ENCODE results near the gene ARHGEF37.
"Not testable (repeated sequence)": the region's sequence is repeated elsewhere in the genome, so short reads cannot be mapped to it uniquely, and the experiment has no call there.

ARHGEF37 gene

GRCh38 chr5:149583394-149583793 lies 2.1 kb downstream of the ARHGEF37 start:
- TF ChIP-seq, protein P1, sequence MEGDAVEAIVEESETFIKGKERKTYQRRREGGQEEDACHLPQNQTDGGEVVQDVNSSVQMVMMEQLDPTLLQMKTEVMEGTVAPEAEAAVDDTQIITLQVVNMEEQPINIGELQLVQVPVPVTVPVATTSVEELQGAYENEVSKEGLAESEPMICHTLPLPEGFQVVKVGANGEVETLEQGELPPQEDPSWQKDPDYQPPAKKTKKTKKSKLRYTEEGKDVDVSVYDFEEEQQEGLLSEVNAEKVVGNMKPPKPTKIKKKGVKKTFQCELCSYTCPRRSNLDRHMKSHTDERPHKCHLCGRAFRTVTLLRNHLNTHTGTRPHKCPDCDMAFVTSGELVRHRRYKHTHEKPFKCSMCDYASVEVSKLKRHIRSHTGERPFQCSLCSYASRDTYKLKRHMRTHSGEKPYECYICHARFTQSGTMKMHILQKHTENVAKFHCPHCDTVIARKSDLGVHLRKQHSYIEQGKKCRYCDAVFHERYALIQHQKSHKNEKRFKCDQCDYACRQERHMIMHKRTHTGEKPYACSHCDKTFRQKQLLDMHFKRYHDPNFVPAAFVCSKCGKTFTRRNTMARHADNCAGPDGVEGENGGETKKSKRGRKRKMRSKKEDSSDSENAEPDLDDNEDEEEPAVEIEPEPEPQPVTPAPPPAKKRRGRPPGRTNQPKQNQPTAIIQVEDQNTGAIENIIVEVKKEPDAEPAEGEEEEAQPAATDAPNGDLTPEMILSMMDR (IDR thresholded peaks at IDR 0.05; ENCODE audit: low read depth, low read length), result no peak
- DNase-seq (ENCODE audit: extremely low read depth, low read depth), result no peak

DNA sequence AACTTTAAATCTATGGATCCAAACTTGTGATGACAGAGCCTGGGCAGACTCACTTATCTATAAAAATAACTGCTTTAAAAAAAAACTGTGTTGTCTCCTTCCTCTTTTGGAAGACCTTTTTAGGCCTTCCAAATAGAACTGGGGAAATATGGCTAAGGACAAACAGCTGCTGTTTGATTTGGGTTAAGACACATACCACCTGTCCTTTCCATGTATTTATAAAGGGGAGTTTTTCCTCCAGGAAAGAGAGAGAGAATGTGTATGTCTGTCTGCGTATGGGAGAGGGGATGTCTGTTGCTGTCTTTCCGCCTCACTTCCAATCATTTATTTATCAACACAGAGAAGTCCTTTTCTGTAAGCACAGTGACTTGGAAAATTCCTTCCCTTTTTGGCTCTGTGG lies 2.8 kb downstream of the ARHGEF37 start:
- DNase-seq (ENCODE audit: extremely low read depth, low read depth), result no peak
- TF ChIP-seq, protein P1 (IDR thresholded peaks at IDR 0.05; ENCODE audit: low read depth, low read length), result no peak

DNA sequence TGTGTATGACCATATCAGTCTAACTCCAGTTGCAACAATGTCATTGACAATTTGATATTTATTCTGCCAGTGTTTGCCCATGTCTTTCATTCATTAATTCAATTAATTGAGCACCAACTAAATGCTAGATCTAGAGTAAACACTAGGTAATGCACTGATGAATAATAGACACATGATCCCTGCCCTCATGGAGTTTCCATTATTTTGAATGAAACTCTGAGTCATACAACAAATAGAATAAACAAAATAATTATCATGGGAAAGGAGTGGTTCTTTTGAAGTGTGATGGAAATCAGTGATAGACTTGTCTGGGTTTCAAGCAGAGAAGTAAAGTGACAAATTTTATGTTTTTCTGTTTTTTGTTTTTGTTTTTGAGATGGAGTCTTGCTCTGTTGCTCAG lies 4.6 kb downstream of the ARHGEF37 start:
- TF ChIP-seq, protein P1 (IDR thresholded peaks at IDR 0.05; ENCODE audit: low read depth, low read length), result no peak
- no peak for DNase-seq (ENCODE audit: extremely low read depth, low read depth)

- TF ChIP-seq, protein P1 (IDR thresholded peaks at IDR 0.05; ENCODE audit: low read depth, low read length), result no peak
- DNase-seq (ENCODE audit: extremely low read depth, low read depth), result no peak
Observed at GRCh38 chr5:149586708-149587318, 5.5 kb downstream of the ARHGEF37 start.

GRCh38 chr5:149588936-149589335 lies 7.6 kb downstream of the ARHGEF37 start:
- DNase-seq (ENCODE audit: extremely low read depth, low read depth), result no peak
- TF ChIP-seq, protein P1 (IDR thresholded peaks at IDR 0.05; ENCODE audit: low read depth, low read length), result no peak

DNA sequence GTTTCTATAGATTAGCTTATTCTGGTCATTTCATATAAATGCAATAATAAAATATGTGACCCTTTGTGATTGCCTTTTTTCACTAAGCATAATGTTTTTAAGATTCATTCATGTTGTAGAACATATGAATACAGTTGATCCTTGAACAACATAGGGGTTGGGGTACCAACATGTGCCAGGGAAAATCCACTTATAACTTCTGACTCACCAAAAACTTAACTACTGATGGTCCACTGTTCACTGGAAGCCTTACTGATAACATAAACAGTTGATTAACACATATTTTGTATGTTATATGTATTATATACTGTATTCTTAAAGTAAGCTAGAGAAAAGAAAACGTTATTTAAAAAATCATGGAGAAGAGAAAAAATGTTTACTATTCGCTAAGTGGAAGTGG lies 12.1 kb downstream of the ARHGEF37 start:
- TF ChIP-seq, protein P1 (IDR thresholded peaks at IDR 0.05; ENCODE audit: low read depth, low read length), result no peak
- no peak for DNase-seq (ENCODE audit: extremely low read depth, low read depth)

DNA sequence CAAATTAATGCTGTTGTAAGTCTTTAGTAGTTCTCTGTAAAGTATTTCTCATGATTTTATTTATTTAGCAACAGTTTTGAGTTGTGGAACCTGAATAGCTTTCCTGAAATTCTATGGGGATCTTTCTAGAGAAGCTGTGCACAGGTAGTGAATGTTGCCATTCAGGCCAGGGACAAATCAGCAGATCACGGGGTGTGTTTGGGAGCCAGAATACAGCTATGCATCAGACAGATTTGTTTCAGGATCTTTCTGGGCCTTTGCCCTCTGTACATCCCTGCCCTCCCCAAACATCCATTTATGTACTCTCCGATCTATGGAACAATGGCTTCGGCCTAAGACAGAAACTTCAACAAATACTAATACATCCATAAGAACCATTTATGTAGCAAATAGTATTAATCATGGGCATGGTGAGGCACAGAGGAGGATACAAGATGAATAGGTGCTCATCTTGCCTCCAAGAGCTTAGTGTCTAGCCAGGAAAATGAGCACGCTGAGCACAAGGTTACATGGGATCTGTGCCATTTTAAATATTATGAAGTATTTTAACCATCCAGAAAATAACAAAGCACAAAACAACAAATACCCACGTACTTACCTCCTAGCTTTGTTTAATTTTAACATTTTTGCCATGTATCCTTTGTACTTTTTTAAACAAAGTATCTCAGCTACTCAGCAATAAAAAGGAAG lies 13.1 kb downstream of the ARHGEF37 start:
- TF ChIP-seq, protein P1 (IDR thresholded peaks at IDR 0.05; ENCODE audit: low read depth, low read length), result no peak
- no peak for DNase-seq (ENCODE audit: extremely low read depth, low read depth)

DNA sequence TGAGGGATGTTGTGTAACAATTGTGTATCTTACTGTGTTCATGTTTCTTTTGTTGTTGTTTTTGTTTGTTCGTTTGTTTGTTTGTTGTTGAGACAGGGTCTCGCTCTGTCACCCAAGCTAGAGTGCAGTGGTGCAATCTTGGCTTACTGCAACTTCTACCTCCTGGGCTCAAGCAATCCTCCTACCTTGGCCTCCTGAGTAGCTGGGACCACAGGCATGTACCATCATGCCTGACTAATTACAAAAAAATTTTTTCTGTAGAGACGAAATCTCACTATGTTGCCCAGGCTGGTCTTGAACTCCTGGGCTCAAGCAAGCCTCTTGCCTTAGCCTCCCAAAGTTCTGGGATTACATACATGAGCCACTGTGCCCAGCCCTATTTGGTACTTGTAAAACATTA lies 13.8 kb downstream of the ARHGEF37 start:
- DNase-seq (ENCODE audit: extremely low read depth, low read depth), result not testable (repeated sequence)
